HAP-1 (cell line): ENCODE measurements around the gene MAP3K20.
"Not testable (repeated sequence)": the region's sequence is repeated elsewhere in the genome, so short reads cannot be mapped to it uniquely, and the experiment has no call there.

Experiments used
- DNase-seq, 2 experiments: peaks; one replicate each; pipeline ENCODE4 v3.0.0-alpha.2; 2016 to 2020; ENCODE audit warnings: low spot score in 2 of 2
- H3K27me3 ChIP-seq: fragments of 250-450 bp; sonication (Bioruptor Pico); 2 replicates; pipeline ENCODE4 v1.5.1; 2020; ENCODE audit warnings: low read depth, mild to moderate bottlenecking, moderate library complexity
- H3K36me3 ChIP-seq: fragments of 250-450 bp; sonication (Bioruptor Pico); replicated peaks from 2 replicates; pipeline ENCODE4 v1.5.1; 2020; ENCODE audit warnings: mild to moderate bottlenecking
- H3K4me1 ChIP-seq: fragments of 250-450 bp; sonication (Bioruptor Pico); 2 replicates; pipeline ENCODE4 v1.5.1; 2020; ENCODE audit warnings: mild to moderate bottlenecking
- H3K4me3 ChIP-seq: fragments of 250-450 bp; sonication (Bioruptor Pico); 2 replicates; pipeline ENCODE4 v1.5.1; 2020; ENCODE audit warnings: mild to moderate bottlenecking, moderate library complexity
- H3K9me3 ChIP-seq: fragments of 250-450 bp; sonication (Bioruptor Pico); 2 replicates; pipeline ENCODE4 v1.5.1; 2020; ENCODE audit warnings: mild to moderate bottlenecking, moderate library complexity
- in situ Hi-C: fragments of 300-500 bp; cut with MboI; formaldehyde crosslinking; loops from 3 replicates; pipeline ENCODE4 v1.14.3; 2020; ENCODE audit warnings: low sequenced_read_pairs, inconsistent platforms, mixed read lengths

Gene MAP3K20

DNA sequence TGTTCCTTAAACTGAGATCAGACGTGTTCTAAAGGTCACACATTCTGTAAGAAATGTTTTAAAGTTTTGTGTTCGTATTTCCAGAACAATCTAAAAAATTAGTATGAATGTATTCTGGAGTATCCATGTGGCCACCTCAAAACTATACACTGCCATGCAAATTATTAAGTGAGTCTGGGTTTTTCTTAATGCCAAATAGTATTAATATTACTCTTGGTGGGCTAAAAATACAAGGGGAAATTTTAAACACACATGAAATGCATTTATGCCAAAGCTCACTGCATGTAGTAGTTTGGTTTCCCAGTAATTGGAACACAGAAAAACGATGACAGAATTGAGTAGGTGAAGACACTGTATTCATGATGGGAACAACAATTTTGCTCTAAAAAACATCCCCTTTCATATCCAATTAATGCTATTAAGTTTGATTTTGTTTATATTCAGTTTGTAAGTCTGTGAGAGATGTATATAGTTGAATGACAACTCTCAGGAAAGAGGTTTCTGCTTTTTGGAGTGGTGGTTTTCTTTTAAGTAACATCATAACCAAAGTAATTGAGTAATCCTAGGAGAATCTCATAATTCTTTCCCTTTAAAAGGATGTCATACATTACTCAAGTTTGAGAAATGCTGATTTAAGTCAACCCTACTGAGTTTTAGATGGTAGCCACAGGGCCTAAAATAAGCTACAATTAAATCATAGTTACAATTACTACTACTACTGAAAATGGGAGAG, 203.3 kb downstream of the MAP3K20 start:
- DNase-seq: no peak
- H3K9me3 ChIP-seq: no peaks in the 10 kb centered on the region; the same call in 1 of the 2 replicates
- peaks cover 14% of the 10 kb centered on the region for H3K4me1 ChIP-seq
- no peaks in the 10 kb centered on the region for H3K27me3 ChIP-seq
- H3K4me3 ChIP-seq: no peak overlapping the region
- no peaks in the 10 kb centered on the region for H3K36me3 ChIP-seq
- in situ Hi-C loops: no loop called here

DNA sequence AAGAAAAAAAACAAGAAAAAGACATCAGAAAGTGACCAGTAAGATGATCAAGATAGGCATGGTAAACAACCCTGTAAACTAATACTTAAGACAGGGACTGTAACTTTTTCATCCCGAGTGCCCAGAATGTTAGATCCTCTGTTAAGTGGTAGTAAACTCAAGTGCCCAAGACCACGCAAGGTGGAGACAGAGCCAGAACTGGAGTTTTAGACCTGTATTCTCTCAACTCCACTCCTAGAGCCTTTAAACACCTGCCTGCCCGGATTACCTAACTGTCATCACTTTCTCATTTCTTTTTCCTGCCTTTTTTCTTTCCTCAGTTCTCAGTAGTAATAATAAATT, 203.9 kb downstream of the MAP3K20 start:
- in situ Hi-C loops: no loop called here
- no peaks in the 10 kb centered on the region for H3K36me3 ChIP-seq
- no peaks in the 10 kb centered on the region for H3K27me3 ChIP-seq
- DNase-seq: no peak
- peaks cover 14% of the 10 kb centered on the region for H3K4me1 ChIP-seq
- no peak overlapping the region for H3K4me3 ChIP-seq
- H3K9me3 ChIP-seq: no peaks in the 10 kb centered on the region; the same call in 1 of the 2 replicates

GRCh38 chr2:173280853-173281252, 205.2 kb downstream of the MAP3K20 start:
- H3K4me1 ChIP-seq: peaks cover 14% of the 10 kb centered on the region
- in situ Hi-C loops: no loop called here
- no peaks in the 10 kb centered on the region for H3K9me3 ChIP-seq
- DNase-seq: no peak
- H3K4me3 ChIP-seq: no peak overlapping the region
- no peaks in the 10 kb centered on the region for H3K36me3 ChIP-seq
- no peaks in the 10 kb centered on the region for H3K27me3 ChIP-seq

DNA sequence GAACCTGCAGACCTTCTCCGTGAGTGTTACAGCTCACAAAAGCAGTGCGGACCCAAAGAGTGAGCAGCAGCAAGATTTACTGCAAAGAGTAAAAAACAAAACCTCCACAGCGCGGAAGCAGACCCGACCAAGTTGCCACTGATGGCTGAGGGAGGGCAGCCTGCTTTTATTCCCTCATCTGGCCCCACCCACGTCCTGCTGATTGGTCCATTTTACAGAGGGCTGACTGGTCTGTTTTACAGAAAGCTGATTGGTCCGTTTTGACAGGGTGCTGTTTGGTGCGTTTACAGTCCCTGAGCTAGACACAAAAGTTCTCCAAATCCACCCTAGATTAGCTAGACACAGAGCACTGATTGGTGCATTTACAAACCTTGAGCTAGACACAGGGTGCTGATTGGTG, 206.3 kb downstream of the MAP3K20 start:
- H3K9me3 ChIP-seq, H3K36me3 ChIP-seq, DNase-seq, H3K4me3 ChIP-seq, H3K27me3 ChIP-seq, in situ Hi-C loops: not testable (repeated sequence)
- peaks cover 14% of the 10 kb centered on the region for H3K4me1 ChIP-seq

DNA sequence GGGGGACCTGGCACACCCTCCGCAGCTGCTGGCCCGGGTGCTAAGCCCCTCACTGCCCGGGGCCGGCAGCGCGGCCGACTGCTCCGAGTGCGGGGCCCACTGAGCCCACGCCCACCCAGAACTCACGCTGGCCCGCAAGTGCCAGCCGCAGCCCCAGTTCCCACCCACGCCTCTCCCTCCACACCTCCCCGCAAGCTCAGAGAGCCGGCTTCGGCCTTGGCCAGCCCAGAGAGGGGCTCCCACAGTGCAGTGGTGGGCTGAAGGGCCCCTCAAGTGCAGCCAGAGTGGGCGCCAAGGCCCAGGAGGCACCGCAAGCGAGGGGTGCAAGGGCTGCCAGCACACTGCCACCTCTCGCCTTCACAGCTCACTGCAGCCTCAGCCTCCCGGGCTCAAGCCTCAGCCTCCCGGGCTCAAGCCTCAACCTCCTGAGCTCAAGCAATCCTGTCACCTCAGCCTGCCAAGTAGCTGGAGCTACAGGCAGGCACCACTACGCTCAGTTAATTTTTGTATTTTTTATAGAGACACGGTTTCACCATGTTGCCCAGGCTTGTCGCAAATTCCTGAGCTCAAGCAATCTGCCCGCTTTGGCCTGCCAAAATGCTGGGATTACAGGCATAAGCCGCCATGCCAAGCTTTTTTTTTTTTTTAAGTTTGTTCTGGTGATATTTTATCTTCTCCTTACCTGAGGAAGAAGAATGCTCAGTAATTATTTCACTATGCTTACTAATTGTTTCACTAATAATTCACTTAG, 207.3 kb downstream of the MAP3K20 start:
- DNase-seq: no peak
- H3K36me3 ChIP-seq: no peaks in the 10 kb centered on the region
- no peaks in the 10 kb centered on the region for H3K27me3 ChIP-seq
- no peak overlapping the region for H3K4me3 ChIP-seq
- no peaks in the 10 kb centered on the region for H3K9me3 ChIP-seq
- peaks cover 14% of the 10 kb centered on the region for H3K4me1 ChIP-seq
- in situ Hi-C loops: no loop called here

DNA sequence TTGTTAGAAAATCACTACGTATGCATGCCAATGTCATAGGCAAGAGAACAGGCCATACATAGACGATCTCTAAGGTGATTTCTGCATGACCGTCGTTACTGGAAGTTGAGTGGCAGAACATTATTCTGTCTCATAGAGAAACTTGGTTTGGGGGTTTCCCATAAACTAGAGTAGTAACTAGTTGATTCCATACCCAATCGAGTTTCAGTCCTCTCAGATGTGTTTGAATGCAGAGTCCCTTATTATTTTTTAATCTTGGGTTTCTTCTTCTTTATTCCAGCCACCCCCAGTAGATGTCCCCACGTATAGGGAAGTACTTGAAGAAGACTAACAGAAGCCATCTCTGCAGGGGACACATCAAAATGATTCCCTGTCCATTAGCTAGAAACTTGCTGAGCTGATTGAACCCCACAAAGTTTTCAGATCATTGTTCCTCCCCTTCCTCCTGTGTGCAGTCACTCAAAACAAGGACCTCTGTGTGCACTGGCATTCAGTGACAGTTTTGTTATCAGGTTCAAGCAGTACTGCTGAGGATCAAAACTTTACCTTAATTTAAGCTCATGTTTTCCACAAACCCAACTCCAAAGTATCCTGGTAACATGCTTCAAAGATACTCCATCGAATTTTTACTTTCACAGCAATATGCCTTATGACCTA, 210.6 kb downstream of the MAP3K20 start:
- no peaks in the 10 kb centered on the region for H3K36me3 ChIP-seq
- no peak for DNase-seq
- no peak overlapping the region for H3K4me3 ChIP-seq
- 0 out of 2 replicates have a peak, but pooled peaks cover under 1% of the 10 kb centered on the region for H3K4me1 ChIP-seq
- in situ Hi-C loops: no loop called here
- H3K9me3 ChIP-seq: no peaks in the 10 kb centered on the region
- no peaks in the 10 kb centered on the region for H3K27me3 ChIP-seq

GRCh38 chr2:173287594-173287993, 211.9 kb downstream of the MAP3K20 start:
- H3K27me3 ChIP-seq: no peaks in the 10 kb centered on the region
- in situ Hi-C loops: no loop called here
- no peaks in the 10 kb centered on the region for H3K9me3 ChIP-seq
- no peaks in the 10 kb centered on the region for H3K36me3 ChIP-seq
- DNase-seq: no peak
- no peak overlapping the region for H3K4me3 ChIP-seq
- peaks cover 12% of the 10 kb centered on the region; the same call in 1 of the 2 replicates for H3K4me1 ChIP-seq

GRCh38 chr2:173288561-173288960, 212.9 kb downstream of the MAP3K20 start:
- Histone ChIP-seq H3K27me3 (no peaks in the 10 kb centered on the region), H3K4me3 (no peak overlapping the region), H3K4me1 (peaks cover 12% of the 10 kb centered on the region; the same call in 1 of the 2 replicates), H3K36me3 (no peaks in the 10 kb centered on the region), H3K9me3 (no peaks in the 10 kb centered on the region)
- in situ Hi-C loops: no loop called here
- DNase-seq: no peak

GRCh38 chr2:173290046-173290445, 214.4 kb downstream of the MAP3K20 start:
- in situ Hi-C loops: no loop called here
- H3K4me1 ChIP-seq: peaks cover 12% of the 10 kb centered on the region; the same call in 1 of the 2 replicates
- H3K9me3 ChIP-seq: no peaks in the 10 kb centered on the region
- no peaks in the 10 kb centered on the region for H3K27me3 ChIP-seq
- H3K4me3 ChIP-seq: no peak overlapping the region
- DNase-seq: no peak
- H3K36me3 ChIP-seq: no peaks in the 10 kb centered on the region

DNA sequence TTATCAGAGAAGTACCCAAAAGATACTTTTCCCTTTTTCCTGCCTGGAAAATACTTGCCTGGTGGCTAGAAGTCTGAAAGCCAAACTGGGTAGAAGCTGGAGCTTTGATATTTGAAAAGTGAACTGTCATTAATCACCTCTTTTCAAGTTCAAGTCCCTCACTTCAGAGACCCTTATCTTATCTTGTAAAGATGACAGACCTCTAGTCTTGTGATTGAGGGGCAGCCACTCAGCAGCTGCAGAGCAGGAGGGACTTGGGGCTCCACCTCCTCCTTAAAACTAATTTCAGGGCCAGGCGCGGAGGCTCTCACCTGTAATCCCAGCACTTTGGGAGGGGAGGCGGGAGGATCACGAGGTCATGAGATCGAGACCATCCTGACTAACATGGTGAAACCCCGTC, 214.9 kb downstream of the MAP3K20 start:
- peaks cover 12% of the 10 kb centered on the region; the same call in 1 of the 2 replicates for H3K4me1 ChIP-seq
- no peaks in the 10 kb centered on the region for H3K9me3 ChIP-seq
- no peak overlapping the region for H3K4me3 ChIP-seq
- H3K27me3 ChIP-seq: no peaks in the 10 kb centered on the region
- in situ Hi-C loops: no loop called here
- no peaks in the 10 kb centered on the region for H3K36me3 ChIP-seq
- no peak for DNase-seq

DNA sequence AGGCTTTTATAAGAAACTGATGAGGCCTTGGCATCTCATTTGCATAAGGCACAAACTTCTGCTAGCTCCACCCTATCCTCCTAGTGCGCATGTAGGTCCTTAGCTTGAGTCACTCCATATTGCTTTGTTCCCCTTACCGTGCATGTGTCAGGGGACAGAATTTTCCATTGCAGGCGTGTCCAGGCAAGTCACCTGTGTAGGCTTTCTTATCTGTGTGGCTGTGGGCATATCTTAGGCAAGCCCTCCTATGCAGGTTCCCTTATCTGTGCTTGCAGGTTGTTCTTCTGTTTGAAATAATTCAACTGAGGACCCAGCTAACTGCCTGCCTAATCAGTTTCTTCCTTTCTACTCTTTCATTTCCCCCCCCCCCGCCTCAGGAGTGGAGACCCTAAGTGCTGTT, 215.8 kb downstream of the MAP3K20 start:
- H3K4me1 ChIP-seq: peaks cover 12% of the 10 kb centered on the region; the same call in 1 of the 2 replicates
- no peaks in the 10 kb centered on the region for H3K27me3 ChIP-seq
- in situ Hi-C loops: no loop called here
- H3K36me3 ChIP-seq: no peaks in the 10 kb centered on the region
- H3K4me3 ChIP-seq: no peak overlapping the region
- H3K9me3 ChIP-seq: no peaks in the 10 kb centered on the region; the same call in 1 of the 2 replicates
- no peak for DNase-seq

GRCh38 chr2:173296235-173296634, 220.6 kb downstream of the MAP3K20 start:
- Histone ChIP-seq H3K4me3 (no peak overlapping the region), H3K9me3 (peaks cover 11% of the 10 kb centered on the region; the same call in 1 of the 2 replicates), H3K27me3 (no peaks in the 10 kb centered on the region), H3K4me1 (peaks cover 11% of the 10 kb centered on the region; the same call in 1 of the 2 replicates), H3K36me3 (no peaks in the 10 kb centered on the region)
- in situ Hi-C loops: no loop called here
- no peak for DNase-seq

GRCh38 chr2:173298536-173299097, 223.0 kb downstream of the MAP3K20 start:
- Histone ChIP-seq H3K4me1 (no peaks in the 10 kb centered on the region; the same call in 1 of the 2 replicates), H3K36me3 (no peaks in the 10 kb centered on the region), H3K4me3 (no peak overlapping the region), H3K27me3 (no peaks in the 10 kb centered on the region), H3K9me3 (peaks cover 14% of the 10 kb centered on the region; the same call in 1 of the 2 replicates)
- no peak for DNase-seq
- in situ Hi-C loops: no loop called here
